GM21390 (cell line): ENCODE results near the gene RNF208.
"Not testable (repeated sequence)": the region's sequence is repeated elsewhere in the genome, so short reads cannot be mapped to it uniquely, and the experiment has no call there.

Experiments
- ATAC-seq: cut with Tn5 transposase; IDR thresholded peaks from one replicate; pipeline ENCODE4 v1.9.1; 2021; ENCODE audit not compliant: unreplicated experiment

Gene RNF208

GRCh38 chr9:137222190-137223077, at the start of gene RNF208:
TSS of gene RNF208 (minus strand) at chr9:137222240. CDS start at chr9:137221212, 1,028 bp downstream.
- ATAC-seq, result peak; percentile 2

DNA sequence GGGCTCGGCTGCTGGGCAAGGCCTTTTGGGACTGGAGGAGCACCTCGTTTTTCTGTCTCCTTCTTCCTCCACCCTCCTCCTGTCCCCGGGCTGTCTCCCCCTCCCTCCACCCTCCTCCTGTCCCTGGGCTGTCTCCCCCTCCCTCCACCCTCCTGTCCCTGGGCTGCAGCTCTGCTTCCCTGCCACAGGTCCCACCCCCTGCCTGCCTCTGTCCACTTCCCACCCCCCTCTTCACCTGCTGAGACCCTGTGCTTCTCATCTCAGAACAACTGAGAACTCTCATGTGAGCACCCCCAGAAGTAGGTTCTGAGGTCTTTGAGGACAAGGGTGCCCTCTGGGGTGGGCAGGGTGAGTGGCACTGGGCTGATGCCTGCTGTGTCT, 49.6 kb upstream of the RNF208 start:
- no peak for ATAC-seq

DNA sequence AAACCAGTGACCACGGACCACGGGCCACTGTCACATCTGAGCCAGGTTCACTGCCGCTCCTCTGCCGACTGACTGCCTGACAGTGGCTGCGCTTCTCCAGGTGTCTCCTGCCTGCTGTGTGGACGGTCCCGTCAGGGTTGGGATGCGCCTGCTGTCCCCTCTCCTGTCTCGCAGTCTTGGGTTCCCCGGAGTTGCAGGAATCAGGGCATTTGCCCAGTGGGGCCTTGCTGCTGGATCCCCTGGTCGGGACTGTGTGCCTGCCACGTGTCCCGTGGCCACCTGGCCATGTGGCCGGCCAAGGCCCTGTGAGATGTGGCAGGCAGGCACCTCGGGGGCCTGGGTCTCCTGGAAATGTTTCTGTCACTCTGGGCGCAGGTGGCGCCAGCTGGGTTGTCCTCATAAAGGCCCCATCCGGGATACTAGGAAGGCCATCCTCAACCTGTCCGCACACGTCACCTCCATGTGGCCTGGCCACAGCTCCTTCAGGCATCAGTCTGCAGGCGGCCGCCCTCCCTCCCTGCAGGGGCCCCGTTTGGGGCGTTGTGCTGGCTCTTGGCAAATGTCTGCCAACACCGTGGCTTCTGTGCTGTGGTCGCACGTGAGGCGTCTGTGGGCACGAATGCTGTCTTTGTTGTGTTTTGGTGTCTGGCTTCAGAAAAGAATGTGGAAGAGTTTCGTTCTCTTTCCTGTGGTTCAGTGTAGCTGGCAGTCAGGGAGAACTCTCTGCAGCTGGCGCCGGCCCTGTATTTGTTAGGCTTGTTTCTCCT, 49.1 kb upstream of the RNF208 start:
- no peak for ATAC-seq

- no peak for ATAC-seq
Measured at GRCh38 chr9:137269231-137269772, 47.3 kb upstream of the RNF208 start.

- no peak for ATAC-seq
Measured at GRCh38 chr9:137268538-137269201, 46.6 kb upstream of the RNF208 start.

DNA sequence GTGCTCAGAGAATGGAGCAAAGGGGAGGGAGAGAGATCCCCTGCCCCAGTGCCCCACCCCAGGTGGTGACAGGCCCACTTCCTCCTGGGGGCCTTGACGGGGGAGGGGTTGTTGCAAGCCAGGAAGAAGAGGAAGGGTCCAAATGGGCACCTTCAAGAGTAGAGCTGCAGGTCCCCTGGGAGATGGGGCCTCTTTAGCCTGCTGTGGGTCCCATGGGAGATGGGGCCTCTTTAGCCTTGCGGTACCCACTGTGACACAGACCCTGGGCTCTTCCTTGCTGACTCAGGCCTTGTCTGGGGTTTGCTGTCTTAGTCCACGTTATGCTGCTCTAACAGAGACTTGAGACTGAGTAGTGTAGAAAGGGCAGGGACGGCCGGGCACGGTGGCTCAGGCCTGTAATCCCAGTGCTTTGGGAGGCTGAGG, 45.9 kb upstream of the RNF208 start:
- ATAC-seq, result no peak

- ATAC-seq, result no peak
Measured at GRCh38 chr9:137266585-137267453, 44.8 kb upstream of the RNF208 start.

GRCh38 chr9:137266162-137266527, 44.1 kb upstream of the RNF208 start:
- no peak for ATAC-seq

DNA sequence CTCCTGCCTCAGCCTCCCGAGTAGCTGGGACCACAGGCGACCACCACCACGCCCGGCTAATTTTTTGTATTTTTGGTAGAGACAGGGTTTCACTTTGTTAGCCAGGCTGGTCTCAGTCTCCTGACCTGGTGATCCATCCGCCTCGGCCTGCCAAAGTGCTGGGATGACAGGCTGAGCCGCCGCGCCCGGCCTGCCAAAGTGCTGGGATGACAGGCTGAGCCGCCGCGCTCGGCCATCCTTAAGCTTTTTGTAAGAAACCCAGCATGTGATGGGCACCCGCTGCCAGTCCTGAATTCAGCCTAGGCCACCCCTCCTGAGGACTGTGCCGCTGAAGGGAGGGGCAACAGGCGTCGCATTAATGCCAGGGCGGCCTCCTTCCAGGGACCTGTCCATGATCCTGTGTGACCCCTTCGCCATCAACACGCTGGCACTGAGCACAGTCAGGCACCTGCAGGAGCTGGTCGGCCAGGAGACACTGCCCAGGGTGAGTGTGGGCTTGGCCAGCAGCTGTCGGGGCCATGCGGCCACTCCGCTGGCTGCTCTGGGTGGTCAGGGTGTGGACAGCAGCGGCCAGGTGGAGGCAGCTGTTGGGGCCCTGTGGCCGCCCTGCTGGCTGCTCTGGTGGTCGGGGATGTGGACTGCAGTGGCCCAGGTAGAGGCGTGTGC, 43.6 kb upstream of the RNF208 start:
- ATAC-seq, result no peak

DNA sequence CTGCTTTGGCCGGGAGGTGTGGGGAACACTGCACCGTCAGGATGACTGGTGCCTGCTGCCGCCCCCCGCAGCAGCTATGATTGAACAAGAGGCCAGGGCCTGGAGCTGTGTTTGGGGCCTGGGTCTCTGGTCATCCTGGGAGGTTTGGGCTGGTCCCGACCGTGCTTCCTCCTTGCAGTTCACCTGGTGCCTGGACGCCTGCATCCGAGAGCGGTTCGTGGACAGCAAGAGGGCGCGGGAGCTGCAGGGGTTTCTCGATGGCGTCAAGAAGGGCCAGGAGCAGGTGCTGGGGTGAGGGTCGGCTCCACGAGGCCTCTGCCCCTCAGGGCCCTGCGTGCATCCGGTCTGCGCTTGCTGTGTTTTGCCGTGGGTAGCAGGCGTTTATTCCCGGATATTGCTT, 42.0 kb upstream of the RNF208 start:
- ATAC-seq, result no peak

- ATAC-seq, result no peak
Measured at GRCh38 chr9:137263506-137263905, 41.5 kb upstream of the RNF208 start.

DNA sequence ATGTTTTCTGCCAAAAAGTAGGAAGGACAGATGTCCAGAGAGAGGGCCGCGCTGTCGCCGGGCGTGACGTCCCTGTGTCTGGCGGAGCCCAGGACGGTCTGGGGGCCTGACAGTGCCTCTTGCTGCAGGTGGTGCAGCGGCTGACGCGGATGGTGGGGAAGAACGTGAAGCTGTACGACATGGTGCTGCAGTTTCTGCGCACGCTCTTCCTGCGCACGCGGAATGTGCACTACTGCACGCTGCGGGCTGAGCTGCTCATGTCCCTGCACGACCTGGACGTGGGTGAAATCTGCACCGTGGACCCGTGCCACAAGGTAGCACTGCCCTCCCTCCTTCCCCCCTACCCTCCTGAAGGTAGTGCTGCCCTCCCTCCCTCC, 40.9 kb upstream of the RNF208 start:
- no peak for ATAC-seq

DNA sequence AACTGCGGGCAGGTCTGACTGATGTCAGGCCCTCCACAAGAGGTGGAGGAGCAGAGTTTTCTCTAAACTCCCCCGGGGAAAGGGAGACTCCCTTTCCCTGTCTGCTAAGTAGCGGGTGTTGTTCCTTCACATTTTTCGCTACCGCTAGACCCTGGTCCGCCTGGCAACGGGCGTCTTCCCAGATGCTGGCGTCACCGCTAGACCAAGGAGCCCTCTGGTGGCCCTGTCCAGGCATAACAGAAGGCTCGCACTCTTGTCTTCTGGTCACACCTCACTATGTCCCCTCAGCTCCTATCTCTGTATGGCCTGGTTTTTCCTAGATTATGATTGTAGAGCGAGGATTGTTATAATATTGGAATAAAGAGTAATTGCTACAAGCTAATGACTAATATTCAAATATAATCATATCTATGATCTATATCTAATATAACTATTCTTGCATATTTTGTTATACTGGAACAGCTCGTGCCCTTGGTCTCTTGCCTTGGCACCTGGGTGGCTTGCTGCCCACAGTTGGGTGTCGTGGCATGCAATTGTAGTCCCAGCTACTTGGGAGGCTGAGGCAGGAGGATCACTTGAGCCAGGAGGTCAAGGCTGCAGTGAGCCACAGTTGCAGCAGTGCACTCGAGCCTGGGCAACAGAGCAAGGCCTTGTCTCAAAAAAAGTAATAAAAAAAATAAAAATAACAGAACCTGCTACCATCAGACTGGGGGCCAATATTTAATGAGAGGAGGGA, 40.3 kb upstream of the RNF208 start:
- ATAC-seq, result not testable (repeated sequence)

DNA sequence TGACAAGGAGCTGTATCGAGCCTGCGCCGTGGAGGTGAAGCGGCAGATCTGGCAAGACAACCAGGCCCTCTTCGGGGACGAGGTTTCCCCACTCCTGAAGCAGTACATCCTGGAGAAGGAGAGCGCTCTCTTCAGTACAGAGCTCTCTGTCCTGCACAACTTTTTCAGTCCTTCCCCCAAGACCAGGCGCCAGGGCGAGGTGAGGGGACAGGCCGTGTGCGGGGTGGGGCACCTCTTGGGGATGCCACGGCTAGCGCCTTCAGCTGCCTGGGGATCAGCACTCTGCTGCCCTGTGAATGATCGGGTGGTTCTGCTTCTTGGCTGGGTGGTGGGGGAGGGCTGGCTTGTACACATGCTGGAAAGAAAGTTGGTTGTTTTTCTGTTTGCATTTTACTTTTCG, 34.8 kb upstream of the RNF208 start:
- no peak for ATAC-seq

GRCh38 chr9:137256362-137256761, 34.3 kb upstream of the RNF208 start:
- ATAC-seq, result no peak

- no peak for ATAC-seq
Measured at GRCh38 chr9:137255448-137256114, 33.5 kb upstream of the RNF208 start.

- peak; percentile 74 for ATAC-seq
Measured at GRCh38 chr9:137254624-137255447, 32.8 kb upstream of the RNF208 start, which contains the start of gene NELFB. TSS of gene NELFB (plus strand) at chr9:137255327.
